HepG2 (cell line): ENCODE data around the gene CAPZA1. TPM values are rescaled to one million over a fixed set of nuclear protein-coding genes. Genes with fewer than 3 reads are reported as not detected.

Experiments
- CSRNP2 ChIP-seq: sonication (generic); formaldehyde crosslinking; conservative IDR thresholded peaks from 2 replicates; pipeline ENCODE4 v1.8.0; 2022; ENCODE audit warnings: low read depth, missing genetic modification reagents
- DR1 ChIP-seq: sonication (generic); formaldehyde crosslinking; IDR thresholded peaks from 2 replicates; pipeline ENCODE4 v1.8.0; 2021; ENCODE audit warnings: mild to moderate bottlenecking, missing genetic modification reagents, inconsistent platforms
- ETV5 ChIP-seq: IDR thresholded peaks from 2 replicates; pipeline ENCODE4 v1.6.1; 2018; ENCODE audit warnings: missing biosample characterization, missing genetic modification reagents, inconsistent platforms, borderline replicate concordance
- EZH2 ChIP-seq: conservative IDR thresholded peaks from 2 replicates; pipeline ENCODE4 v1.6.1; 2012; ENCODE audit warnings: mild to moderate bottlenecking, low read depth, low read length, moderate library complexity
- HDAC1 ChIP-seq: sonication (generic); formaldehyde crosslinking; IDR thresholded peaks from 2 replicates; pipeline ENCODE4 v1.5.1; 2020; ENCODE audit warnings: mild to moderate bottlenecking, missing genetic modification reagents
- JARID2 ChIP-seq: sonication (generic); formaldehyde crosslinking; IDR thresholded peaks from 2 replicates; pipeline ENCODE4 v1.8.1; 2023; ENCODE audit warnings: missing genetic modification reagents, inconsistent platforms; ENCODE audit not compliant: insufficient replicate concordance
- PPARG ChIP-seq: conservative IDR thresholded peaks from 2 replicates; pipeline ENCODE4 v1.6.1; 2016; ENCODE audit warnings: missing biosample characterization, missing genetic modification reagents
- RARG ChIP-seq: sonication (generic); formaldehyde crosslinking; IDR thresholded peaks from 2 replicates; pipeline ENCODE4 v1.4.0; 2020; ENCODE audit warnings: low read depth, mild to moderate bottlenecking, missing genetic modification reagents
- THRA ChIP-seq: sonication (generic); formaldehyde crosslinking; IDR thresholded peaks from 2 replicates; pipeline ENCODE4 v1.4.0; 2020; ENCODE audit warnings: missing genetic modification reagents, borderline replicate concordance
- ZC3H13 ChIP-seq: sonication (generic); formaldehyde crosslinking; IDR thresholded peaks from 2 replicates; pipeline ENCODE4 v1.8.1; 2023; ENCODE audit warnings: mild to moderate bottlenecking, missing genetic modification reagents, moderate library complexity
- ZNF292 ChIP-seq: sonication (generic); formaldehyde crosslinking; IDR thresholded peaks from 2 replicates; pipeline ENCODE4 v1.8.1; 2022; ENCODE audit warnings: mild to moderate bottlenecking, low read depth, missing genetic modification reagents, borderline replicate concordance
- ZNF512 ChIP-seq: sonication (generic); formaldehyde crosslinking; IDR thresholded peaks from 2 replicates; pipeline ENCODE4 v1.4.0; 2020; ENCODE audit warnings: mild to moderate bottlenecking, missing genetic modification reagents
- ZNF564 ChIP-seq: sonication (generic); formaldehyde crosslinking; IDR thresholded peaks from 2 replicates; pipeline ENCODE4 v1.8.1; 2023; ENCODE audit warnings: mild to moderate bottlenecking, missing genetic modification reagents
- ZNF570 ChIP-seq: sonication (generic); formaldehyde crosslinking; IDR thresholded peaks from 2 replicates; pipeline ENCODE4 v1.4.0; 2020; ENCODE audit warnings: mild to moderate bottlenecking, missing genetic modification reagents, borderline replicate concordance
- ZNF75D ChIP-seq: sonication (generic); formaldehyde crosslinking; IDR thresholded peaks from 2 replicates; pipeline ENCODE4 v1.8.1; 2023; ENCODE audit warnings: missing genetic modification reagents, mild to moderate bottlenecking, borderline replicate concordance
- ZZZ3 ChIP-seq: sonication (generic); formaldehyde crosslinking; IDR thresholded peaks from 2 replicates; pipeline ENCODE4 v1.4.0; 2020; ENCODE audit warnings: missing genetic modification reagents, mild to moderate bottlenecking, borderline replicate concordance
- polyA plus RNA-seq, 8 experiments: library from polyadenylated mRNA; depleted of rRNA in 3 of 8; stranded (reverse) in 7 of 8; unstranded in 1 of 8; fragments of >200 nt; fragmentation: Illumina TruSeq in 4 of 8; extraction: Trizol in 4 of 8; gene quantifications; 2 replicates each; pipeline versions ENCODE4 v1.2.1 to v1.2.3, GENCODE V29; 2011 to 2016; ENCODE audit warnings: low read depth in 4 of 8, missing spikeins in 1 of 8, mixed read lengths in 1 of 8; ENCODE audit not compliant: insufficient read depth in 1 of 8
- total RNA-seq, 5 experiments: library from RNA; depleted of rRNA; stranded (reverse); fragments of >200 nt; fragmentation: Illumina TruSeq; extraction: Trizol; gene quantifications; 2 replicates each; pipeline ENCODE4 v1.2.3, GENCODE V29; 2016; ENCODE audit warnings: low read depth in 1 of 5
- TF ChIP-seq, protein P1 (sequence below): sonication (generic); formaldehyde crosslinking; IDR thresholded peaks from 2 replicates; pipeline ENCODE4 v1.5.1; 2020; ENCODE audit warnings: missing genetic modification reagents, mild to moderate bottlenecking, borderline replicate concordance
- TF ChIP-seq, protein P2 (sequence below): sonication (generic); formaldehyde crosslinking; IDR thresholded peaks from 2 replicates; pipeline ENCODE4 v1.4.0; 2020; ENCODE audit warnings: missing genetic modification reagents
- TF ChIP-seq, protein P3 (sequence below): conservative IDR thresholded peaks from 2 replicates; pipeline ENCODE4 v1.6.1; 2018; ENCODE audit warnings: missing genetic modification reagents

Gene CAPZA1
- total and polyA plus RNA-seq, 2 of the 13 experiments (the other 11 are each of a cell fraction or from before 2014, with no cell fraction given) = 67.0 to 117 TPM

DNA sequence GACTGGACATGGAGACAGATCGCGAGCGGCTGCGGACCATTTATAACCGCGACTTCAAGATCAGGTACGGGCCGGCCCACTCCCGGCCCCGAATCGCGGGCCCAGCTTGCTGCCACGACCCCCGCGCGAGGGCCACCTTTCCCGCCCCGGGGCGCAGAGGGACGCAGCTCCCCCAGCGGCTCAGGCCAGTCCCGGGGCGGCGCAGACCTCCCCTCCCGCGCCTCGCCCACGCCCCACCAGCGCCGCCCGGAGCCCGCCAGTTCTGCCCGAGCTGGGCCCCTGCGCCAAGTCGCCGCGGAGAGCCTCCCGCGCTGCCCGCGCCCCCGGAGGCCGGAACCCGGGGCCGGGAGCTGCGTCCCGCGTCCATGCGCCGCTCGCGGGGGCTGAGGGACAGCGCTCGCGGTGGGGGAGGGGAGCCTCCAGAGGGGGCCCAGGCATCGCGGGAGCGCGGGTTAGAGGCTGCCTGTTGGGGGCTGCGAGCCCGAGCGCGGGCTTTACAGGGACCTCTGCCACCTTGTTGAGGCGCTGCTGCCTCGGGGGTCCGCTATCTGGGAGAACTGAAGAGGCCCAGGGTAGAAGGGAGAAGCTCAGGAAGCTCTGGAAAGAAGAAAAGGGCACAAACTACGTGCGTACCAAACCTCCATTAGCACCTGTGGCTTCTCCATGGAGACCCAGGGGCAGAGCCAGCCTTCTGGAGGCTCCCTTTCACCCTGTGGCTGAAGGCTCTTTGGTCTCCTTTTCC lies 55.5 kb downstream of the CAPZA1 start (continued):
- TF ChIP-seq, protein P1, sequence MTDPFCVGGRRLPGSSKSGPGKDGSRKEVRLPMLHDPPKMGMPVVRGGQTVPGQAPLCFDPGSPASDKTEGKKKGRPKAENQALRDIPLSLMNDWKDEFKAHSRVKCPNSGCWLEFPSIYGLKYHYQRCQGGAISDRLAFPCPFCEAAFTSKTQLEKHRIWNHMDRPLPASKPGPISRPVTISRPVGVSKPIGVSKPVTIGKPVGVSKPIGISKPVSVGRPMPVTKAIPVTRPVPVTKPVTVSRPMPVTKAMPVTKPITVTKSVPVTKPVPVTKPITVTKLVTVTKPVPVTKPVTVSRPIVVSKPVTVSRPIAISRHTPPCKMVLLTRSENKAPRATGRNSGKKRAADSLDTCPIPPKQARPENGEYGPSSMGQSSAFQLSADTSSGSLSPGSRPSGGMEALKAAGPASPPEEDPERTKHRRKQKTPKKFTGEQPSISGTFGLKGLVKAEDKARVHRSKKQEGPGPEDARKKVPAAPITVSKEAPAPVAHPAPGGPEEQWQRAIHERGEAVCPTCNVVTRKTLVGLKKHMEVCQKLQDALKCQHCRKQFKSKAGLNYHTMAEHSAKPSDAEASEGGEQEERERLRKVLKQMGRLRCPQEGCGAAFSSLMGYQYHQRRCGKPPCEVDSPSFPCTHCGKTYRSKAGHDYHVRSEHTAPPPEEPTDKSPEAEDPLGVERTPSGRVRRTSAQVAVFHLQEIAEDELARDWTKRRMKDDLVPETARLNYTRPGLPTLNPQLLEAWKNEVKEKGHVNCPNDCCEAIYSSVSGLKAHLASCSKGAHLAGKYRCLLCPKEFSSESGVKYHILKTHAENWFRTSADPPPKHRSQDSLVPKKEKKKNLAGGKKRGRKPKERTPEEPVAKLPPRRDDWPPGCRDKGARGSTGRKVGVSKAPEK = no peak
- TF ChIP-seq DR1 (CRISPR knock-in tag) = no peak
- no peak for TF ChIP-seq PPARG
- no peak for TF ChIP-seq ZNF512 (CRISPR knock-in tag)
- TF ChIP-seq ZNF570 (CRISPR knock-in tag) = no peak
- TF ChIP-seq ZC3H13 (CRISPR knock-in tag) = no peak
- TF ChIP-seq, protein P2, sequence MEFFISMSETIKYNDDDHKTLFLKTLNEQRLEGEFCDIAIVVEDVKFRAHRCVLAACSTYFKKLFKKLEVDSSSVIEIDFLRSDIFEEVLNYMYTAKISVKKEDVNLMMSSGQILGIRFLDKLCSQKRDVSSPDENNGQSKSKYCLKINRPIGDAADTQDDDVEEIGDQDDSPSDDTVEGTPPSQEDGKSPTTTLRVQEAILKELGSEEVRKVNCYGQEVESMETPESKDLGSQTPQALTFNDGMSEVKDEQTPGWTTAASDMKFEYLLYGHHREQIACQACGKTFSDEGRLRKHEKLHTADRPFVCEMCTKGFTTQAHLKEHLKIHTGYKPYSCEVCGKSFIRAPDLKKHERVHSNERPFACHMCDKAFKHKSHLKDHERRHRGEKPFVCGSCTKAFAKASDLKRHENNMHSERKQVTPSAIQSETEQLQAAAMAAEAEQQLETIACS (CRISPR knock-in tag) = no peak; the same call in none of the 2 replicates
- no peak for TF ChIP-seq THRA (CRISPR knock-in tag)
- no peak for TF ChIP-seq EZH2
- TF ChIP-seq JARID2 (CRISPR knock-in tag) = no peak
- no peak for TF ChIP-seq ZNF564 (CRISPR knock-in tag)
- no peak for TF ChIP-seq RARG
- TF ChIP-seq ZNF292 (CRISPR knock-in tag) = no peak
- TF ChIP-seq ZNF75D (CRISPR knock-in tag) = no peak
- TF ChIP-seq CSRNP2 (CRISPR knock-in tag) = no peak
- TF ChIP-seq, protein P3, sequence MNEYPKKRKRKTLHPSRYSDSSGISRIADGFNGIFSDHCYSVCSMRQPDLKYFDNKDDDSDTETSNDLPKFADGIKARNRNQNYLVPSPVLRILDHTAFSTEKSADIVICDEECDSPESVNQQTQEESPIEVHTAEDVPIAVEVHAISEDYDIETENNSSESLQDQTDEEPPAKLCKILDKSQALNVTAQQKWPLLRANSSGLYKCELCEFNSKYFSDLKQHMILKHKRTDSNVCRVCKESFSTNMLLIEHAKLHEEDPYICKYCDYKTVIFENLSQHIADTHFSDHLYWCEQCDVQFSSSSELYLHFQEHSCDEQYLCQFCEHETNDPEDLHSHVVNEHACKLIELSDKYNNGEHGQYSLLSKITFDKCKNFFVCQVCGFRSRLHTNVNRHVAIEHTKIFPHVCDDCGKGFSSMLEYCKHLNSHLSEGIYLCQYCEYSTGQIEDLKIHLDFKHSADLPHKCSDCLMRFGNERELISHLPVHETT (CRISPR knock-in tag) = no peak
- no peak for TF ChIP-seq ZZZ3 (CRISPR knock-in tag)
- no peak for TF ChIP-seq HDAC1 (CRISPR knock-in tag)
- no peak for TF ChIP-seq ETV5
